ENCODE measurements around the gene NTM. TPM values are rescaled to one million over a fixed set of nuclear protein-coding genes. Genes with fewer than 3 reads are reported as not detected.

Gene NTM
- total RNA-seq, 1 experiment from 2014 or later: 9.9 TPM

DNA sequence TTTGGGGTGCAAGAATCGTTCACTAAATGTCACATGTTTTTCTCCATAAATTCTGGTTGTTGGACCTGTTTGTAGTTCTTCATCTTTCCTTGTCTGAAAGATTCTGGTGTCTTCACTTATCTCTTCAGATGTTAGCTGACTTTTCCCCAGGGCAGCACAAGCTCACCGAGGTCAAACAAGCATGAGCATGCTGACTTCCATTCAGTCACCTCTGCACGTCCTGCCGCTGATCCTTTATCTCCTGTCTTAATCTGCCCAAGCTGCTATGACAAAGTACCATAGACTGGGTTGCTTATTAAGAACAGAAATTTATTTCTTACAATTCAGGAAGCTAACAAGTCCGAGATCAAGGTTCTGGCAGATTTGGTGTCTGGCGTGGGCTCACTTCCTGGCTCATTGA lies 800.6 kb downstream of the NTM start:
- no peak overlapping the region for H3T11ph ChIP-seq (ENCODE audit: low read length)
- H3K23ac ChIP-seq (ENCODE audit: insufficient read length, low read depth, low read length): no peak overlapping the region
- no peak overlapping the region for H2BK120ac ChIP-seq (ENCODE audit: low read depth, low read length, poor library complexity, severe bottlenecking)
- Mint-ChIP-seq H3K4me3 (no peak overlapping the region), H3K4me1 (no peaks in the 10 kb centered on the region), H3K27me3 (ENCODE audit: low read depth) (no peaks in the 10 kb centered on the region; the same call in 1 of the 2 replicates), H3K27ac (no peak overlapping the region), H3K9me3 (no peaks in the 10 kb centered on the region), H3K36me3 (ENCODE audit: insufficient read depth in 1 of 3, low read depth in 3 of 3) (no peaks in the 10 kb centered on the region)
- no peaks in the 10 kb centered on the region for H3K23me2 ChIP-seq (ENCODE audit: insufficient read length, low read depth, low read length, poor library complexity, severe bottlenecking)
- no peak overlapping the region for H2BK12ac ChIP-seq (ENCODE audit: insufficient read length, low read depth, low read length)
- H3K27me3 ChIP-seq (ENCODE audit: insufficient read depth, low read length): no peaks in the 10 kb centered on the region
- H3K79me2 ChIP-seq (ENCODE audit: insufficient read depth, low read length): no peaks in the 10 kb centered on the region
- no peak overlapping the region for H2BK15ac ChIP-seq (ENCODE audit: low read depth, low read length)
- no peak overlapping the region for H3K9ac ChIP-seq (ENCODE audit: extremely low read depth, insufficient read length, low read length)
- H2AFZ ChIP-seq (ENCODE audit: low read length): no peak overlapping the region
- no peak overlapping the region for H3K56ac ChIP-seq (ENCODE audit: insufficient read length, low read depth, low read length)
- H2BK20ac ChIP-seq (ENCODE audit: low read depth, low read length, poor library complexity, severe bottlenecking): no peak overlapping the region
- no peaks in the 10 kb centered on the region for H3K79me1 ChIP-seq (ENCODE audit: insufficient read depth, low read depth, low read length, poor library complexity, severe bottlenecking)
- no peak overlapping the region for H3K4me2 ChIP-seq (ENCODE audit: insufficient read depth, insufficient read length, low read length)
- no peak overlapping the region for H4K91ac ChIP-seq (ENCODE audit: insufficient read length, low read depth, low read length)
- no peak overlapping the region for H3K14ac ChIP-seq (ENCODE audit: insufficient read depth, low read length)
- H3K4ac ChIP-seq (ENCODE audit: low read depth, low read length): no peak overlapping the region
- no peaks in the 10 kb centered on the region for H3K9me3 ChIP-seq (ENCODE audit: control insufficient read depth, low read depth, low read length)
- no peak overlapping the region for H4K8ac ChIP-seq (replicated peaks; ENCODE audit: insufficient read length, low read depth, low read length)
- H4K20me1 ChIP-seq (ENCODE audit: control insufficient read depth, insufficient read depth, insufficient read length): no peaks in the 10 kb centered on the region
- H3K18ac ChIP-seq (ENCODE audit: insufficient read length, low read depth, low read length): no peak overlapping the region
- no peaks in the 10 kb centered on the region for H3K4me1 ChIP-seq (ENCODE audit: insufficient read depth, low read length)
- no peak overlapping the region for H2AK5ac ChIP-seq (ENCODE audit: insufficient read length, low read length)
- no peak overlapping the region for H3K27ac ChIP-seq (ENCODE audit: insufficient read length, low read depth, low read length)
- TF ChIP-seq, protein P1, sequence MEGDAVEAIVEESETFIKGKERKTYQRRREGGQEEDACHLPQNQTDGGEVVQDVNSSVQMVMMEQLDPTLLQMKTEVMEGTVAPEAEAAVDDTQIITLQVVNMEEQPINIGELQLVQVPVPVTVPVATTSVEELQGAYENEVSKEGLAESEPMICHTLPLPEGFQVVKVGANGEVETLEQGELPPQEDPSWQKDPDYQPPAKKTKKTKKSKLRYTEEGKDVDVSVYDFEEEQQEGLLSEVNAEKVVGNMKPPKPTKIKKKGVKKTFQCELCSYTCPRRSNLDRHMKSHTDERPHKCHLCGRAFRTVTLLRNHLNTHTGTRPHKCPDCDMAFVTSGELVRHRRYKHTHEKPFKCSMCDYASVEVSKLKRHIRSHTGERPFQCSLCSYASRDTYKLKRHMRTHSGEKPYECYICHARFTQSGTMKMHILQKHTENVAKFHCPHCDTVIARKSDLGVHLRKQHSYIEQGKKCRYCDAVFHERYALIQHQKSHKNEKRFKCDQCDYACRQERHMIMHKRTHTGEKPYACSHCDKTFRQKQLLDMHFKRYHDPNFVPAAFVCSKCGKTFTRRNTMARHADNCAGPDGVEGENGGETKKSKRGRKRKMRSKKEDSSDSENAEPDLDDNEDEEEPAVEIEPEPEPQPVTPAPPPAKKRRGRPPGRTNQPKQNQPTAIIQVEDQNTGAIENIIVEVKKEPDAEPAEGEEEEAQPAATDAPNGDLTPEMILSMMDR (conservative IDR thresholded peaks at IDR 0.05): no peak
- no peak for DNase-seq
- no peak overlapping the region for H4K5ac ChIP-seq (ENCODE audit: insufficient read length, low read depth, low read length)
- H2BK5ac ChIP-seq (ENCODE audit: insufficient read length, low read length): no peak overlapping the region
- WGBS (ENCODE audit: extremely low coverage, insufficient read length, low lambda C conversion rate): no CpG with 5 or more reads among the region's 6 CpGs
